NT2/D1 (cell line): ENCODE measurements around the gene SLC41A3.

Source experiments
- YY1 ChIP-seq: IDR thresholded peaks from 2 replicates; pipeline ENCODE4 v1.6.1; 2011; ENCODE audit not compliant: insufficient read length, insufficient read depth
- ZNF274 ChIP-seq: IDR thresholded peaks from 2 replicates; pipeline ENCODE4 v1.6.1; 2011; ENCODE audit warnings: mild to moderate bottlenecking, low read depth, low read length

GRCh38 chr3:126127904-126128303, 44.0 kb upstream of the SLC41A3 start:
- TF ChIP-seq YY1 (no peak), ZNF274 (no peak)
